ENCODE results near the gene ATG9B. TPM values are rescaled to one million over a fixed set of nuclear protein-coding genes. Genes with fewer than 3 reads are reported as not detected.

The ATG9B gene
- total and polyA plus RNA-seq, 2 donors (not counting 1 experiment from before 2014, with no cell fraction given) = under 0.01 to 0.03 TPM

DNA sequence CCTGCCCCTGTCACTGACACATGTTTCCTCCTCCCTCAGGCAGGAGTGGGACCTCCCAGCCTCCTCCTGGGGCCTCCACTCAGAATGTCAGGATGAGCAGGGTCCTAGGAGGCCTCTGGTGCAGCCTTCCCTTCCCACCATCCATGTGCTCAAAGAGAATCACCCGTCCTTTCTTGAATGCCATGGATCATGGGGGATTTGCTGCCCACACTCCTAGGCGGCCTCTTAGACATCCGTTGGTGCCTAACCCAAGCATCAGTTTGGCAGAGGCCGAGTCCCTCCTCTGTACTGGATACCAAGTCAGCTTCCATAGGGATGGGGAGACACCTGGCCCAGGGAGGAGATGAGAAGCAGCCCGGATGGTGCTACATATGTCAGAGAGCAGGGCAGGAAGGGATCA lies 26.5 kb downstream of the ATG9B start:
- Histone ChIP-seq H3K36me3 (ENCODE audit: control insufficient read depth, insufficient read depth, low read length) (no peaks in the 10 kb centered on the region), H3K4me3 (replicated peaks in 1 of 4; ENCODE audit: control extremely low read depth in 1 of 4, insufficient read depth in 1 of 4, low read depth in 3 of 4, low read length in 4 of 4) (no peak overlapping the region), H3K4me1 (ENCODE audit: control insufficient read depth, extremely low read depth, insufficient read depth, low read length) (no peaks in the 10 kb centered on the region), H3K4me2 (ENCODE audit: extremely low read depth, insufficient read depth, low read length) (no peak overlapping the region), H3K79me2 (ENCODE audit: control insufficient read depth, insufficient read depth, low read length) (no peaks in the 10 kb centered on the region), H3K9me3 (ENCODE audit: control insufficient read depth, insufficient read depth, low read depth, low read length) (no peaks in the 10 kb centered on the region), H2AFZ (ENCODE audit: low read length) (no peak overlapping the region), H3K9ac (ENCODE audit: insufficient read depth, low read length) (no peak overlapping the region), H3K27me3 (ENCODE audit: control insufficient read depth, insufficient read depth, low read length) (no peaks in the 10 kb centered on the region), H3K27ac (ENCODE audit: insufficient read depth, low read length) (no peak overlapping the region), H4K20me1 (ENCODE audit: control insufficient read depth, extremely low read depth, insufficient read depth, low read length) (no peaks in the 10 kb centered on the region)
- DNase-seq (ENCODE audit: low read depth in 2 of 2) = no peak
- TF ChIP-seq, protein P1, sequence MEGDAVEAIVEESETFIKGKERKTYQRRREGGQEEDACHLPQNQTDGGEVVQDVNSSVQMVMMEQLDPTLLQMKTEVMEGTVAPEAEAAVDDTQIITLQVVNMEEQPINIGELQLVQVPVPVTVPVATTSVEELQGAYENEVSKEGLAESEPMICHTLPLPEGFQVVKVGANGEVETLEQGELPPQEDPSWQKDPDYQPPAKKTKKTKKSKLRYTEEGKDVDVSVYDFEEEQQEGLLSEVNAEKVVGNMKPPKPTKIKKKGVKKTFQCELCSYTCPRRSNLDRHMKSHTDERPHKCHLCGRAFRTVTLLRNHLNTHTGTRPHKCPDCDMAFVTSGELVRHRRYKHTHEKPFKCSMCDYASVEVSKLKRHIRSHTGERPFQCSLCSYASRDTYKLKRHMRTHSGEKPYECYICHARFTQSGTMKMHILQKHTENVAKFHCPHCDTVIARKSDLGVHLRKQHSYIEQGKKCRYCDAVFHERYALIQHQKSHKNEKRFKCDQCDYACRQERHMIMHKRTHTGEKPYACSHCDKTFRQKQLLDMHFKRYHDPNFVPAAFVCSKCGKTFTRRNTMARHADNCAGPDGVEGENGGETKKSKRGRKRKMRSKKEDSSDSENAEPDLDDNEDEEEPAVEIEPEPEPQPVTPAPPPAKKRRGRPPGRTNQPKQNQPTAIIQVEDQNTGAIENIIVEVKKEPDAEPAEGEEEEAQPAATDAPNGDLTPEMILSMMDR (conservative IDR thresholded peaks at IDR 0.05 in 1 of 2, IDR thresholded peaks at IDR 0.05 in 1 of 2; ENCODE audit: low read depth in 1 of 2, low read length in 2 of 2) = no peak
- TF ChIP-seq EZH2 (IDR thresholded peaks at IDR 0.05; ENCODE audit: low read length, missing control alignments) = no peak

DNA sequence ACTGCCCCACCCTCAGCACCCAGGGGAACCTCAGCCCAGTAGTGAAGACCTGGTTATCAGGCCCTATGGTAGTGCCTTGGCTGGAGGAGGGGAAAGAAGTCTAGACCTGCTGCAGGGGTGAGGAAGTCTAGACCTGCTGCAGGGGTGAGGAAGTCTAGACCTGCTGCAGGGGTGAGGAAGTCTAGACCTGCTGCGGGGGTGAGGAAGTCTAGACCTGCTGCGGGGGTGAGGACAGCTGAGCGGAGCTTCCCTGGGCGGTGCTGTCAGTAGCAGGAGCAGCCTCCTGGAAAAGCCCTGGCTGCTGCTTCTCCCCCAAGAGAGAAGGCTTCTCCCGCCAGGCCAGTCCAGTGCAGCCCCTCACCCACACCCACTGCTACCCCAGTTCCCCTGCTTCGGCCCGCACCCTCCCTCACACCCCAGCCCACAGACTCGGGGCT lies 27.2 kb downstream of the ATG9B start:
- Histone ChIP-seq H4K20me1 (ENCODE audit: control insufficient read depth, extremely low read depth, insufficient read depth, low read length) (no peaks in the 10 kb centered on the region), H3K9ac (ENCODE audit: insufficient read depth, low read length) (no peak overlapping the region), H3K79me2 (ENCODE audit: control insufficient read depth, insufficient read depth, low read length) (no peaks in the 10 kb centered on the region), H3K9me3 (ENCODE audit: control insufficient read depth, insufficient read depth, low read depth, low read length) (no peaks in the 10 kb centered on the region), H3K4me2 (ENCODE audit: extremely low read depth, insufficient read depth, low read length) (no peak overlapping the region), H3K27ac (ENCODE audit: insufficient read depth, low read length) (no peak overlapping the region), H3K27me3 (ENCODE audit: control insufficient read depth, insufficient read depth, low read length) (no peaks in the 10 kb centered on the region), H3K4me1 (ENCODE audit: control insufficient read depth, extremely low read depth, insufficient read depth, low read length) (no peaks in the 10 kb centered on the region), H3K36me3 (ENCODE audit: control insufficient read depth, insufficient read depth, low read length) (no peaks in the 10 kb centered on the region), H2AFZ (ENCODE audit: low read length) (no peak overlapping the region), H3K4me3 (replicated peaks in 1 of 4; ENCODE audit: control extremely low read depth in 1 of 4, insufficient read depth in 1 of 4, low read depth in 3 of 4, low read length in 4 of 4) (no peak overlapping the region)
- DNase-seq (ENCODE audit: low read depth in 2 of 2) = no peak
- TF ChIP-seq, protein P1 (conservative IDR thresholded peaks at IDR 0.05 in 1 of 2, IDR thresholded peaks at IDR 0.05 in 1 of 2; ENCODE audit: low read depth in 1 of 2, low read length in 2 of 2) = no peak
- TF ChIP-seq EZH2 (IDR thresholded peaks at IDR 0.05; ENCODE audit: low read length, missing control alignments) = no peak

DNA sequence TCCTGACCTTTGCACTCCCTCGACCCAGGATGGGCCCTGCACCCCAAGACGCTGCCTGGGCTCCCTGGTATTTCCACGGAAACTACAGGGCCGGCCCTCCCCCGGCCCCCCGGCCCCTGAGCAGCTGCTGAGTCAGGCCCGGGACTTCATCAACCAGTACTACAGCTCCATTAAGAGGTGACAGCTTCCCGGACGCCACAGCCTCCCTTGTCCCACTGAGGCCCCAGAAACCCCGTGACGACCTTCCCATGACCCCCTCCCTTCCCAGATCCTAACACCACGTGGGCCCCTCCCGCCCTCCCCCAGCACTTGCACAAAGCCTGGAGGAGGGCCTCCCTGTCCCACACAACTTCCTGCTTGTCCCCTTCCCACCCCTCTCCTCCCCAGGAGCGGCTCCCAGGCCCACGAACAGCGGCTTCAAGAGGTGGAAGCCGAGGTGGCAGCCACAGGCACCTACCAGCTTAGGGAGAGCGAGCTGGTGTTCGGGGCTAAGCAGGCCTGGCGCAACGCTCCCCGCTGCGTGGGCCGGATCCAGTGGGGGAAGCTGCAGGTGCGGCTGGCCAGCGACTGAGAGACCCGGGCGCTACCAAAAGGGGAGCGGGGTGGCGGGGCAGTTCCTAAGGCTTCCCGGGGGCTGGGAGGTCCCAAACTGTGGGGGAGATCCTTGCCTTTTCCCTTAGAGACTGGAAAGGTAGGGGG lies 27.8 kb downstream of the ATG9B start:
- Histone ChIP-seq H3K36me3 (ENCODE audit: control insufficient read depth, insufficient read depth, low read length) (no peaks in the 10 kb centered on the region), H3K9ac (ENCODE audit: insufficient read depth, low read length) (no peak overlapping the region), H3K4me3 (replicated peaks in 1 of 4; ENCODE audit: control extremely low read depth in 1 of 4, insufficient read depth in 1 of 4, low read depth in 3 of 4, low read length in 4 of 4) (no peak overlapping the region), H3K27me3 (ENCODE audit: control insufficient read depth, insufficient read depth, low read length) (no peaks in the 10 kb centered on the region), H3K27ac (ENCODE audit: insufficient read depth, low read length) (no peak overlapping the region), H2AFZ (ENCODE audit: low read length) (no peak overlapping the region), H4K20me1 (ENCODE audit: control insufficient read depth, extremely low read depth, insufficient read depth, low read length) (no peaks in the 10 kb centered on the region), H3K79me2 (ENCODE audit: control insufficient read depth, insufficient read depth, low read length) (no peaks in the 10 kb centered on the region), H3K4me1 (ENCODE audit: control insufficient read depth, extremely low read depth, insufficient read depth, low read length) (no peaks in the 10 kb centered on the region), H3K9me3 (ENCODE audit: control insufficient read depth, insufficient read depth, low read depth, low read length) (no peaks in the 10 kb centered on the region), H3K4me2 (ENCODE audit: extremely low read depth, insufficient read depth, low read length) (no peak overlapping the region)
- DNase-seq (ENCODE audit: low read depth in 2 of 2) = no peak
- TF ChIP-seq, protein P1 (conservative IDR thresholded peaks at IDR 0.05 in 1 of 2, IDR thresholded peaks at IDR 0.05 in 1 of 2; ENCODE audit: low read depth in 1 of 2, low read length in 2 of 2) = no peak
- no peak for TF ChIP-seq EZH2 (IDR thresholded peaks at IDR 0.05; ENCODE audit: low read length, missing control alignments)

Measured in fibroblast of lung (primary cell).